HepG2 (cell line): Measurements from ENCODE around the gene LAPTM4A. TPM values are rescaled to one million over a fixed set of nuclear protein-coding genes. Genes with fewer than 3 reads are reported as not detected.

Experiments used
- AKAP8 ChIP-seq: sonication (generic); formaldehyde crosslinking; IDR thresholded peaks from 2 replicates; pipeline ENCODE4 v1.5.1; 2020; ENCODE audit warnings: mild to moderate bottlenecking, missing genetic modification reagents
- CBX2 ChIP-seq, 2 experiments: fragments of 200-600 bp in 1 of 2; sonication (generic); formaldehyde crosslinking in 1 of 2; IDR thresholded peaks; 2 replicates each; pipeline versions ENCODE4 v1.7.0 to v1.8.1; 2018 to 2022; ENCODE audit warnings: low read depth in 2 of 2, low read length in 1 of 2, mild to moderate bottlenecking in 1 of 2, missing genetic modification reagents in 1 of 2
- CEBPZ ChIP-seq: IDR thresholded peaks from 2 replicates; pipeline ENCODE4 v1.6.1; 2012; ENCODE audit warnings: low read length, improper control_type of control experiment
- IKZF4 ChIP-seq: sonication (generic); formaldehyde crosslinking; IDR thresholded peaks from 2 replicates; pipeline ENCODE4 v1.5.1; 2020; ENCODE audit warnings: borderline replicate concordance, mild to moderate bottlenecking, low read depth, missing genetic modification reagents; ENCODE audit errors: not compliant biosample characterization
- KDM3A ChIP-seq: IDR thresholded peaks from 2 replicates; pipeline ENCODE4 v1.6.1; 2018; ENCODE audit warnings: low read depth, missing compliant biosample characterization
- KLF11 ChIP-seq: IDR thresholded peaks from 2 replicates; pipeline ENCODE4 v1.6.1; 2016; ENCODE audit warnings: missing compliant biosample characterization
- MAF1 ChIP-seq: sonication (generic); formaldehyde crosslinking; IDR thresholded peaks from 2 replicates; pipeline ENCODE4 v1.5.0; 2020; ENCODE audit warnings: missing genetic modification reagents, borderline replicate concordance
- NCOA1 ChIP-seq: sonication (generic); formaldehyde crosslinking; IDR thresholded peaks from 2 replicates; pipeline ENCODE4 v1.9.0; 2021; ENCODE audit warnings: missing genetic modification reagents
- ZFP1 ChIP-seq: IDR thresholded peaks from 2 replicates; pipeline ENCODE4 v1.6.1; 2016
- ZNF33A ChIP-seq: sonication (generic); formaldehyde crosslinking; IDR thresholded peaks from 2 replicates; pipeline ENCODE4 v1.5.1; 2020; ENCODE audit warnings: missing genetic modification reagents, mild to moderate bottlenecking, moderate library complexity, borderline replicate concordance
- ZNF362 ChIP-seq: sonication (generic); formaldehyde crosslinking; IDR thresholded peaks from 2 replicates; pipeline ENCODE4 v1.4.0; 2020; ENCODE audit warnings: missing genetic modification reagents, mild to moderate bottlenecking, borderline replicate concordance
- ZNF546 ChIP-seq: sonication (generic); formaldehyde crosslinking; conservative IDR thresholded peaks from 2 replicates; pipeline ENCODE4 v1.8.1; 2023; ENCODE audit warnings: mild to moderate bottlenecking, missing genetic modification reagents
- ZNF549 ChIP-seq: sonication (generic); formaldehyde crosslinking; IDR thresholded peaks from 2 replicates; pipeline ENCODE4 v1.5.0; 2020; ENCODE audit warnings: missing genetic modification reagents
- ZSCAN30 ChIP-seq: sonication (generic); formaldehyde crosslinking; IDR thresholded peaks from 2 replicates; pipeline ENCODE4 v1.5.0; 2020; ENCODE audit warnings: mild to moderate bottlenecking, missing genetic modification reagents
- polyA plus RNA-seq, 8 experiments: library from polyadenylated mRNA; depleted of rRNA in 3 of 8; stranded (reverse) in 7 of 8; unstranded in 1 of 8; fragments of >200 nt; fragmentation: Illumina TruSeq in 4 of 8; extraction: Trizol in 4 of 8; gene quantifications; 2 replicates each; pipeline versions ENCODE4 v1.2.1 to v1.2.3, GENCODE V29; 2011 to 2016; ENCODE audit warnings: low read depth in 4 of 8, missing spikeins in 1 of 8, mixed read lengths in 1 of 8; ENCODE audit not compliant: insufficient read depth in 1 of 8
- total RNA-seq, 5 experiments: library from RNA; depleted of rRNA; stranded (reverse); fragments of >200 nt; fragmentation: Illumina TruSeq; extraction: Trizol; gene quantifications; 2 replicates each; pipeline ENCODE4 v1.2.3, GENCODE V29; 2016; ENCODE audit warnings: low read depth in 1 of 5
- TF ChIP-seq, protein P1 (sequence below), 2 experiments: sonication (generic) in 1 of 2; formaldehyde crosslinking in 1 of 2; IDR thresholded peaks; 2 replicates each; pipeline versions ENCODE4 v1.6.1 to v1.9.0; 2014 to 2022; ENCODE audit warnings: antibody characterized with exemption in 1 of 2, borderline replicate concordance in 1 of 2, inconsistent platforms in 1 of 2, low read depth in 1 of 2, missing genetic modification reagents in 1 of 2
- TF ChIP-seq, protein P2 (sequence below): sonication (generic); formaldehyde crosslinking; conservative IDR thresholded peaks from 2 replicates; pipeline ENCODE4 v1.4.0; 2020; ENCODE audit warnings: missing genetic modification reagents

The LAPTM4A gene
- total and polyA plus RNA-seq, 2 of the 13 experiments (the other 11 are each of a cell fraction or from before 2014, with no cell fraction given), result 116 to 558 TPM

DNA sequence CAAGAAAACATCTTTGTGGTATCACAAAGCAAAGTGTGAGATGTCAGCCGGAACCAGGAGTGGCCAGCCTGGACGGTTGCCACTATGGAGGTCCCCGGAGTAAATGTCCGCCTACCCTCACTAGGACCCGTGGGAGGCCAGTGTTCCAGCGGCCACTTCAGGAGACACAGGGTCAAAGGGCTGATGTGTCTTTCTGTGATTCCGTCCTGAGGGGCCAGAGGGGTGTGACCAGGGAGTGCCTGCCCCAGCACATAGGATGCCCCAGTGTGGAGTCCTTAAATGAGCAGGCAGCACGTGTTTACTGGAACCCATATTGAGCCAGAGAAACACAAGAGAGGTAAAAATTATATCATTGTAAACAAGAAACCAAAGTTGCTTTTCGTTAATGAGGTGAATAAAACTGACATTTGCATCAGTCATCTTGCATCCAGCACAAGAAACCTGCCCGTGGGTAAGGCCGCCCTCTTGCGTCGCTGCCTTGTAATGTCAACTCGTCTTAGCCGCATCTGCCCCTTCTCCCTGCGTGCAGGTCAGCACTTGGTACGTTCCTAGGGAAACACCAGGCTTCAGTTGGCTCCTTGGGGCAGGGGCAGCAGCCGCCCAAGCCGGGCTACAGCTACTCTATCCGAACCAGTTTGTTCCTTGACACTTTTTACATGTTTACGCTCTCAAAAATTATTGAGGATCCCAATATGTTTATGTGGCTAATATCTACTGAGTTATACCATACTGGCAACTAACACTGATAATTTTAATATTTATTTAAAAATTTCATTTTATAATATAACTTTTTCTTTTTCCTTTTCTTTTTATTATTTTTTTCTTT is 46.7 kb upstream of the LAPTM4A start (continued):
- TF ChIP-seq, protein P1, sequence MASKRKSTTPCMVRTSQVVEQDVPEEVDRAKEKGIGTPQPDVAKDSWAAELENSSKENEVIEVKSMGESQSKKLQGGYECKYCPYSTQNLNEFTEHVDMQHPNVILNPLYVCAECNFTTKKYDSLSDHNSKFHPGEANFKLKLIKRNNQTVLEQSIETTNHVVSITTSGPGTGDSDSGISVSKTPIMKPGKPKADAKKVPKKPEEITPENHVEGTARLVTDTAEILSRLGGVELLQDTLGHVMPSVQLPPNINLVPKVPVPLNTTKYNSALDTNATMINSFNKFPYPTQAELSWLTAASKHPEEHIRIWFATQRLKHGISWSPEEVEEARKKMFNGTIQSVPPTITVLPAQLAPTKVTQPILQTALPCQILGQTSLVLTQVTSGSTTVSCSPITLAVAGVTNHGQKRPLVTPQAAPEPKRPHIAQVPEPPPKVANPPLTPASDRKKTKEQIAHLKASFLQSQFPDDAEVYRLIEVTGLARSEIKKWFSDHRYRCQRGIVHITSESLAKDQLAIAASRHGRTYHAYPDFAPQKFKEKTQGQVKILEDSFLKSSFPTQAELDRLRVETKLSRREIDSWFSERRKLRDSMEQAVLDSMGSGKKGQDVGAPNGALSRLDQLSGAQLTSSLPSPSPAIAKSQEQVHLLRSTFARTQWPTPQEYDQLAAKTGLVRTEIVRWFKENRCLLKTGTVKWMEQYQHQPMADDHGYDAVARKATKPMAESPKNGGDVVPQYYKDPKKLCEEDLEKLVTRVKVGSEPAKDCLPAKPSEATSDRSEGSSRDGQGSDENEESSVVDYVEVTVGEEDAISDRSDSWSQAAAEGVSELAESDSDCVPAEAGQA (IDR thresholded peaks at IDR 0.05; ENCODE audit: low read depth), result no peak
- TF ChIP-seq, protein P1 (CRISPR knock-in tag; IDR thresholded peaks at IDR 0.05; ENCODE audit: borderline replicate concordance), result no peak
- TF ChIP-seq NCOA1 (CRISPR knock-in tag) (no peak), CBX2 (IDR thresholded peaks at IDR 0.05; ENCODE audit: low read depth, low read length) (no peak), CBX2 (CRISPR knock-in tag; IDR thresholded peaks at IDR 0.05; ENCODE audit: low read depth) (no peak), ZSCAN30 (CRISPR knock-in tag) (no peak), ZNF33A (CRISPR knock-in tag) (no peak), CEBPZ (no peak), ZNF549 (CRISPR knock-in tag) (no peak), IKZF4 (CRISPR knock-in tag) (no peak), ZNF362 (CRISPR knock-in tag) (peak; percentile 36; the same call in 1 of the 2 replicates), KDM3A (peak; percentile 85), ZFP1 (CRISPR knock-in tag) (no peak), MAF1 (CRISPR knock-in tag) (no peak), AKAP8 (no peak), ZNF546 (CRISPR knock-in tag) (no peak), KLF11 (CRISPR knock-in tag) (no peak)
- TF ChIP-seq, protein P2, sequence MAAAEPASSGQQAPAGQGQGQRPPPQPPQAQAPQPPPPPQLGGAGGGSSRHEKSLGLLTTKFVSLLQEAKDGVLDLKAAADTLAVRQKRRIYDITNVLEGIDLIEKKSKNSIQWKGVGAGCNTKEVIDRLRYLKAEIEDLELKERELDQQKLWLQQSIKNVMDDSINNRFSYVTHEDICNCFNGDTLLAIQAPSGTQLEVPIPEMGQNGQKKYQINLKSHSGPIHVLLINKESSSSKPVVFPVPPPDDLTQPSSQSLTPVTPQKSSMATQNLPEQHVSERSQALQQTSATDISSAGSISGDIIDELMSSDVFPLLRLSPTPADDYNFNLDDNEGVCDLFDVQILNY (CRISPR knock-in tag), result no peak
